CD4-positive, alpha-beta T cell treated with Interleukin-15 for 1 hour (primary cell): Measurements from ENCODE around the gene CHD1L.
"Not testable (repeated sequence)": the region's sequence is repeated elsewhere in the genome, so short reads cannot be mapped to it uniquely, and the experiment has no call there.

Experiments
- DNase-seq: peaks from one replicate; pipeline ENCODE4 v3.0.0-alpha.2; 2020

CHD1L gene

GRCh38 chr1:147272042-147272441, 29.6 kb downstream of the CHD1L start:
- no peak for DNase-seq

GRCh38 chr1:147273409-147274336, 31.2 kb downstream of the CHD1L start:
- DNase-seq, result no peak

GRCh38 chr1:147281950-147282349, 39.5 kb downstream of the CHD1L start:
- DNase-seq, result no peak

GRCh38 chr1:147283011-147283410, 40.5 kb downstream of the CHD1L start:
- no peak for DNase-seq

GRCh38 chr1:147287133-147287865, 44.8 kb downstream of the CHD1L start:
- DNase-seq, result no peak

GRCh38 chr1:147292012-147292411, 49.5 kb downstream of the CHD1L start:
- no peak for DNase-seq

GRCh38 chr1:147292631-147293251, 50.3 kb downstream of the CHD1L start:
- no peak for DNase-seq

GRCh38 chr1:147297438-147297837, 55.0 kb downstream of the CHD1L start:
- no peak for DNase-seq

- DNase-seq, result not testable (repeated sequence)
These were observed 63.3 kb downstream of the CHD1L start for GRCh38 chr1:147305803-147306202.

GRCh38 chr1:147316968-147317367, 74.5 kb downstream of the CHD1L start:
- DNase-seq, result no peak

- DNase-seq, result not testable (repeated sequence)
These were observed 84.6 kb downstream of the CHD1L start for GRCh38 chr1:147326933-147327687.

GRCh38 chr1:147334292-147334691, 91.8 kb downstream of the CHD1L start:
- DNase-seq, result no peak

GRCh38 chr1:147336291-147336690, 93.8 kb downstream of the CHD1L start:
- no peak for DNase-seq

- no peak for DNase-seq
These were observed 94.7 kb downstream of the CHD1L start for GRCh38 chr1:147337040-147337630.

- no peak for DNase-seq
These were observed 96.1 kb downstream of the CHD1L start for GRCh38 chr1:147338571-147338970.

GRCh38 chr1:147341246-147341645, 98.8 kb downstream of the CHD1L start:
- no peak for DNase-seq
